Measurements from ENCODE around the gene MROH9.

The MROH9 gene

DNA sequence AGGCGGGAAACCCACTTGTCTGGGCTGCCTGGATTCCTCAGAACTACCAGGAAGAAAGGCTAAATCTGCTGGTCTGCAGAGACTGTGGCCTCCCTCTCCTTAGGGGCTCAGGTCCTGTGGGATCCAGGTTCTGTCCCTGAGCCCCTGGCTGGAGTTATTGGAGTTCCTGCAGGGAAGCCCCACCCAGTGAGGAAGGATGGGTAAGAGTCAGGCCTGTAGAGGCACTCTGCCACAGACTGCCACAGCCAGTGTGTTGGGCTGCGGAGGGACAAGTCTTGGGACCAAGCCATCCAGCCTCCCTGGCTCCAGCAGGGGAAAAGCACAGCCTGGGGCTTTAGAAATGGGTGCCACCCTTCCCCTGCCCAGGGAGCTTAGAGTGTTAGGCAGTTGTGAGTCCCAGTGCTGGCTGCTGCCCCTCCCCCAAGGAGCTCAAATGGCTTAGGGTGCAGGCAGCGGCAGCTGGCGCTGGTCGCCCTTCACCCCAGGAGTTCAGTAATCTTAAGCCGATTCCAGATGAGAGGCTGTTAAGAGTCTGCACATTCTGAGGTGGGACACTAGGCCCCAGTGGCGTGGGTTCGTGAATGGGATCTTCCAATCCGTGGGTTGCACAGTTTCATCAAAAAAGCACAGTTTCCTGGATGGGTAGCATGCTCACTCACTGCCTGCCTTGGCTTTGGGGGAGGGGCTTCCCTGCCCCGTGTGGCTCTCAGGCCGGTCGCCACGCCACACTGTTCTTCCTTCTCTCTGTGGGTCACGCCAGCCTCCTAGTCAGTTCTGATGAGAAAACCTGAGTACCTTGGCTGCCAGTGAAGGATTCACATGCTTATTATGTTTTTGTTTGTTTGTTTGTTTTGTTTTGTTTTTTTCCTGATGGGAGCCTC lies 97.7 kb downstream of the MROH9 start:
- H3K27ac ChIP-seq (ENCODE audit: low read depth, low read length, severe bottlenecking), result no peak overlapping the region
- no peak overlapping the region for H3K4me3 ChIP-seq (ENCODE audit: extremely low read depth, insufficient read depth, low read length, poor library complexity, severe bottlenecking)
- no peaks in the 10 kb centered on the region for H3K9me3 ChIP-seq (ENCODE audit: control insufficient read depth, low read length)
- no peaks in the 10 kb centered on the region for H3K4me1 ChIP-seq (ENCODE audit: control insufficient read depth, insufficient read depth, low read length, poor library complexity, severe bottlenecking)
- no peaks in the 10 kb centered on the region for H3K36me3 ChIP-seq (ENCODE audit: control insufficient read depth, insufficient read depth, low read length)
- WGBS, 2 experiments (ENCODE audit: insufficient coverage in 2 of 2), result 83 to 86% methylated on average over 9 to 13 of the region's 14 CpGs

DNA sequence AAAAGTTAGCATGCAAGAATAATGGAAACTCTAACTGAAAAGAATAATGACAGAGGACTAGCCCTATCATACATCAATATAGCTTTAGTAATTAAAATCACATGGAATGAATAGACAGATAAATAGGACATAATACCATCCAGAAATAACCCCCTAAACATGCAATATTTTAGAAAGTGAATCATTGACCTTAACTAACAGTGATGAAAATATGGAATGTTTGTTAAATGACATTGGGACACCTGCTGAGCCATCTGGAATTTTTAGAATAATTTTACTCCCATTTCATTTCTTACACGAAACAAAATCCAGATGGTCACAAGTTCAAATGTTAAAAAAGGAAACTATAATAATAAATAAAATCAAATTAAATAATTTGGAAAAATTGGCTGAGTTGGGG lies 102.3 kb downstream of the MROH9 start:
- WGBS, 2 experiments (ENCODE audit: insufficient coverage in 2 of 2), result no CpG with 5 or more reads among the region's 1 CpG

DNA sequence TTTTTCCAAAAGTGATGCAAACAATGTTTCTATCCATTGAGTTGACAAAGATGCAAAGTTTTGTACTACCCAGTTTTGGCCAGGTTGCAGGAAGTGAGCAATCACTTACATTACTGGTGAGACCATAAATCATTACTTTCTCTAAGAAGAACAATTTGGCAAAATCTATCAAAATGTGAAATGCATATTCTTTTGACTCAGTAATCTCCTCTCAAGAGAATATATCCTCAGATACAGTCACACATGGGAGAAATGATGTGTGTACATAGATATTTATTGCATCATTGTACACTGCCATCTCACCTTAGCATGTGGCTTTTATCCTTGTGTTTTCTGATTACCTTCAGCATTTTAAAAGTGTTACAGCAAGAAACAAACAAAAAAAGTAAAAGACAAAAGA lies 103.0 kb downstream of the MROH9 start:
- Histone ChIP-seq H3K4me1 (ENCODE audit: control insufficient read depth, insufficient read depth, low read length, poor library complexity, severe bottlenecking) (no peaks in the 10 kb centered on the region), H3K27ac (ENCODE audit: low read depth, low read length, severe bottlenecking) (no peak overlapping the region), H3K36me3 (ENCODE audit: control insufficient read depth, insufficient read depth, low read length) (no peaks in the 10 kb centered on the region), H3K4me3 (ENCODE audit: extremely low read depth, insufficient read depth, low read length, poor library complexity, severe bottlenecking) (no peak overlapping the region), H3K9me3 (ENCODE audit: control insufficient read depth, low read length) (no peaks in the 10 kb centered on the region)

More for the DNA sequence above, 102.3 kb downstream of the MROH9 start:
- Histone ChIP-seq H3K27ac (ENCODE audit: low read depth, low read length, severe bottlenecking) (no peak overlapping the region), H3K4me1 (ENCODE audit: control insufficient read depth, insufficient read depth, low read length, poor library complexity, severe bottlenecking) (no peaks in the 10 kb centered on the region), H3K9me3 (ENCODE audit: control insufficient read depth, low read length) (no peaks in the 10 kb centered on the region), H3K36me3 (ENCODE audit: control insufficient read depth, insufficient read depth, low read length) (no peaks in the 10 kb centered on the region), H3K4me3 (ENCODE audit: extremely low read depth, insufficient read depth, low read length, poor library complexity, severe bottlenecking) (no peak overlapping the region)

DNA sequence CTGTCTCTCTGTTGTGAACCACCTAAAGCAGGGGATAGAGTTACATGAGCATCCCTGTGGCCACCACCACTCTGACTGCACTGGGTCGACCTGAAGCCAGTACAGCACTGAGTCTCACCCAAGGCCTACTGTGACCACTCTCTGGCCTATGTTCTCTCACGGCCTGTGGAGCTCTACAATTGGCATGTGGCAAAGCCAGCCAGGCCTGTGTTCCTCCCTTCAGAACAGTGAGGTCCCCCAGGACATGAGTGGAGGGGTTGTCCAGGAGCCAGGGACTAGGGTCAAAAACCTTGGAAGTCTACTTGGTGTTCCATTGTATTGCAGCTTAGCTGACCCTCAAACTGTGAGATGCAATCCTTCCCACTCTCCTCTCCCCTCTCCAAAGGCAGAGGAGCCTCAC lies 112.7 kb downstream of the MROH9 start:
- H3K4me1 ChIP-seq (ENCODE audit: control insufficient read depth, insufficient read depth, low read length, poor library complexity, severe bottlenecking), result no peaks in the 10 kb centered on the region
- no peaks in the 10 kb centered on the region for H3K36me3 ChIP-seq (ENCODE audit: control insufficient read depth, insufficient read depth, low read length)
- no peaks in the 10 kb centered on the region for H3K9me3 ChIP-seq (ENCODE audit: control insufficient read depth, low read length)
- H3K27ac ChIP-seq (ENCODE audit: low read depth, low read length, severe bottlenecking), result no peak overlapping the region
- 83 to 86% methylated on average over 1 of the region's 2 CpGs for WGBS, 2 experiments (ENCODE audit: insufficient coverage in 2 of 2)
- H3K4me3 ChIP-seq (ENCODE audit: extremely low read depth, insufficient read depth, low read length, poor library complexity, severe bottlenecking), result no peak overlapping the region

DNA sequence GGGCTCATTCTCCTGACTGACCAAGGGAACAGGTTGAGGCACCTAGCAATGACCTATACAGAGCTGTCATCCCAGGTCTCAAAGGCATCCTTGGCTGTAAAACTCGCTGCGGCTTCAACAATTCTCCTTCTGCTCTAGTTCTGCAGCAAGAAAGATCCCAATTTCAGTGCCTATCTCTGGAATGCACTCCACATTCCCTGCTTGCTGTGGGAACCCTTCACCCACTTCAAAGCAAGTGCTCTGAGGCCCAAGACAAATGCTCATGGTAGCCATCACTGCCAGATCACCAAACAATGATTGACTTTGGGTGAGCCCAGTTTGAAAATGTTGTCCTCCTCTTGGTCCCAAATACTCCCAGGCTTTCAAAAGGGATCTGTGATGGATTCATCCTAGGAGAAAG lies 117.6 kb downstream of the MROH9 start:
- Histone ChIP-seq H3K4me1 (ENCODE audit: control insufficient read depth, insufficient read depth, low read length, poor library complexity, severe bottlenecking) (no peaks in the 10 kb centered on the region), H3K9me3 (ENCODE audit: control insufficient read depth, low read length) (no peaks in the 10 kb centered on the region), H3K36me3 (ENCODE audit: control insufficient read depth, insufficient read depth, low read length) (no peaks in the 10 kb centered on the region), H3K4me3 (ENCODE audit: extremely low read depth, insufficient read depth, low read length, poor library complexity, severe bottlenecking) (no peak overlapping the region), H3K27ac (ENCODE audit: low read depth, low read length, severe bottlenecking) (no peak overlapping the region)
- WGBS, 2 experiments (ENCODE audit: insufficient coverage in 2 of 2), result 78 to 96% methylated on average over 2 of the region's 2 CpGs

DNA sequence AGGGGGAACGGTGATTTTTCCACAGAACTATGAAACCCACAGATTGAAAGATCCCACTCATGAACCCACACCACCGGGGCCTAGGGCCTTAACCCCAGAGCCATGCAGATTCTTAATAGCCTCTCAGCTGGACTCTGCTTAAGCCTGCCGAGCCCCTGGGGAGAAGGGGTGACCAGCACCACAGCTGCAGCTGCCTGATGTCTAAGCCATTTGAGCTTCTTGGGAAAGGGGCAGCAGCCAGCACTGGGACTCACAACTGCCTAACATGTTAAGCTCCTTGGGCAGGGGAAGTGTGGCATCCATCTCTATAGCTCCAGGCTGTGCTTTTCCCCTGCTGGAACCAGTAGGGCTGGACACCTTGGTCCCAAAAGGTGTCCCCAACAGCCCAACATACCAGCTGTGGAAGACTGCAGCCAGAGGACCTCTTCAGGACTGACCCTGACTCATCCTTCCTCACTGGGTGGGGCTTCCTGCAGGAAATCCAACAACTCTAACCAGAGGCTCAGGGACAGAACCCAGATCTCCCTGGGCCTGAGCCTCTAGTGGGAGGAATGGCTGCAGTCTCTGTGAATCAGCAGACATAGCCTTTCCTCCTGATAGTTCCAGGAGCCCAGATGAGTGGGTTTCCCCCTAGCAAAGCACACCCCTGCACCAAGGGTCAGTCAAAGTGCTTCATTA lies 120.8 kb downstream of the MROH9 start:
- no peaks in the 10 kb centered on the region for H3K4me1 ChIP-seq (ENCODE audit: control insufficient read depth, insufficient read depth, low read length, poor library complexity, severe bottlenecking)
- 100% methylated on average over 1 to 2 of the region's 3 CpGs for WGBS, 2 experiments (ENCODE audit: insufficient coverage in 2 of 2)
- no peaks in the 10 kb centered on the region for H3K36me3 ChIP-seq (ENCODE audit: control insufficient read depth, insufficient read depth, low read length)

DNA sequence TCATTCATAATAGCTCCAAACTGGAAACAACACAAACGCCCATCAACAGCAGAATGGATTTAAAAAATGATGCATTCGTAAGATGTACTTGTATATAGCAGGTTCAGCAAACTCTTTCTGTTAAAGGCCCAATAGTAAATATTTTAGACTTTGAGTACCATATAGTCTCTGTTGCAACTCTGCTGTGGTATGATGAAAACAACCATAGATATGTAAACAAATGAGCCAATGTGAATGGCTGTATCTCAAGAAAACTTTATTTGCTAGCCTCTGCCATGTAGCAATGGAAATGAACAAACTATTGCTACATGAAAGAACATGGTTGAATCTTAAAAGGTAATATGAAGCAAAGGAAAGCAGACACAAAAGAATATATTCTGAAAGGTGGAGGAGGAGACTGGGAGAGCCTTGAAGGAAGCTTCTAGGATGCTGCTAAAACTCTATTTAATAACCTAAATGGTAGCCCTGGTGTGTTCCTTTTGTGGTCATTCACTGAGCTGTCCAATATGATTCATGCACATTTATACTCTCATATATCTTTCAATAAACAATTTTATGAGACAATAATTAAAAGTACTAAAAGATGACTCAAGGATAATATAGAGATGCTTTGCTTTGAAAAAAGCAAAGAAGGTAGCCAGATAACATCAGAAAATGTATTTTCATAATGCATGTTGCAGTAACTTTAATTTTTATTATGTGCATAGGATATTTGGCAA lies 126.2 kb downstream of the MROH9 start:
- no CpG with 5 or more reads among the region's 2 CpGs for whole genome bisulfite sequencing, 2 experiments (ENCODE audit: insufficient coverage in 2 of 2)

More for the DNA sequence above, 120.8 kb downstream of the MROH9 start:
- H3K4me3 ChIP-seq (ENCODE audit: extremely low read depth, insufficient read depth, low read length, poor library complexity, severe bottlenecking), result no peak overlapping the region
- no peaks in the 10 kb centered on the region for H3K9me3 ChIP-seq (ENCODE audit: control insufficient read depth, low read length)
- no peak overlapping the region for H3K27ac ChIP-seq (ENCODE audit: low read depth, low read length, severe bottlenecking)

DNA sequence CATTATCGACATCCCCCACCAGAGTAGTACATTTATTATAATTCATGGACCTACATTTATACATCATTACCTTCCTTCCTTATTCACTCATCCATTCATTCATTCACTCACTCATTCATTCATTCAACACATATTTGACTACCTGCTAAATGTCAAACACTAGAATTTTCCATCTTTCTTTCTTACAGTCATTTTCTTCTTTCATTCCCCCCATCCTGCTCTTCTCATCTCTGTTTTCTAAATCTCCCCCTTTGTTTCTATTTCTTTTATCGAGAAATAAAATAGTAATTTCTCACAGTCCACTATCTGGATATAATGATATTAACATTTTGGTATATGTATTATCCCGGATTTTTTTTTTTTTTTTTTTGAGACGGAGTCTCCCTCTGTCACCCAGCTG lies 127.6 kb downstream of the MROH9 start:
- WGBS, 2 experiments (ENCODE audit: insufficient coverage in 2 of 2), result 89% methylated on average over 1 of the region's 4 CpGs
- no peak overlapping the region for H3K4me3 ChIP-seq (ENCODE audit: extremely low read depth, insufficient read depth, low read length, poor library complexity, severe bottlenecking)

More for the DNA sequence above, 126.2 kb downstream of the MROH9 start:
- H3K36me3 ChIP-seq (ENCODE audit: control insufficient read depth, insufficient read depth, low read length), result no peaks in the 10 kb centered on the region
- no peaks in the 10 kb centered on the region for H3K9me3 ChIP-seq (ENCODE audit: control insufficient read depth, low read length)
- H3K4me1 ChIP-seq (ENCODE audit: control insufficient read depth, insufficient read depth, low read length, poor library complexity, severe bottlenecking), result no peaks in the 10 kb centered on the region
- no peak overlapping the region for H3K4me3 ChIP-seq (ENCODE audit: extremely low read depth, insufficient read depth, low read length, poor library complexity, severe bottlenecking)
- no peak overlapping the region for H3K27ac ChIP-seq (ENCODE audit: low read depth, low read length, severe bottlenecking)

DNA sequence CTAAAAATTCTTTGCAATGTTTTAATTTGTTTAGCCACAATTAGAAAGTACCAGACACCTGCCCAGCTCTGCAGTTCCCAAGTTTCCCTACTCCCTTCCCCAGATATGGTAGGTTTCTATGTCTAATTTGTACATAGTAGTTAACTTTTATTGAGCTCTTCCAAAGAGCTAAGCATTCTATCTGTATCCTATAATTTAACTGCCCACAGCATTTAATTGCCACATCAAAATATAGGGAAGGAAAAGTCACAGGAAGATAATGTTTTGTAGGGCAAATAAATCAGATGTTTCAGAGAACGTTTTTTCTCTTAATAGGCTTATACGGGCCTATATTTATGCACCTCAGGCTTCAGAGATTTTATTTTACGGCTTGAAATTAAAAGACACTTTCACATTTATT lies 139.7 kb downstream of the MROH9 start:
- no peaks in the 10 kb centered on the region for H3K36me3 ChIP-seq (ENCODE audit: control insufficient read depth, insufficient read depth, low read length)
- WGBS, 2 experiments (ENCODE audit: insufficient coverage in 2 of 2), result no CpG with 5 or more reads among the region's 3 CpGs
- H3K4me1 ChIP-seq (ENCODE audit: control insufficient read depth, insufficient read depth, low read length, poor library complexity, severe bottlenecking), result no peaks in the 10 kb centered on the region
- no peak overlapping the region for H3K27ac ChIP-seq (ENCODE audit: low read depth, low read length, severe bottlenecking)
- H3K4me3 ChIP-seq (ENCODE audit: extremely low read depth, insufficient read depth, low read length, poor library complexity, severe bottlenecking), result no peak overlapping the region
- no peaks in the 10 kb centered on the region for H3K9me3 ChIP-seq (ENCODE audit: control insufficient read depth, low read length)

More for the DNA sequence above, 127.6 kb downstream of the MROH9 start:
- no peak overlapping the region for H3K27ac ChIP-seq (ENCODE audit: low read depth, low read length, severe bottlenecking)
- H3K4me1 ChIP-seq (ENCODE audit: control insufficient read depth, insufficient read depth, low read length, poor library complexity, severe bottlenecking), result no peaks in the 10 kb centered on the region
- H3K36me3 ChIP-seq (ENCODE audit: control insufficient read depth, insufficient read depth, low read length), result no peaks in the 10 kb centered on the region
- H3K9me3 ChIP-seq (ENCODE audit: control insufficient read depth, low read length), result no peaks in the 10 kb centered on the region

DNA sequence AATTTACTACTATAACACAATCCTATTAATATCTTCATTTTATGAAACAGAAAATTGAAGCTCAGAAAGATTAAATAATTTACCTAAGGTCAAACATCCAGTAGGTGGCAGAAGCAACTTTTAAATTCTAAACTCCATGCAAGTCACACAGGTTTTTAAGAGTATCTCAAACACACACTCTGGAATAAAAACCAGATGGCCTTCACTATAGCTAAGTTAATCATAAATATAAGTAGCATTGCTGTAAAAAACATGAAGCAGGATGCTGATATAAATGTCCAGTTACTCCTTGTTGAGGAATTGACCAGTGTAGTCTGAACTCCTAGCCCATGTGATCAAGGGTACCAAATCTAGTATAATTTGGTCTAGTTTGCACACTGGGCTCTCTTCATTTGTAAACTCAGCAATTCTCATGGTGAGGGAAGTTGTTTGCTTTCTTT lies 146.0 kb downstream of the MROH9 start:
- Histone ChIP-seq H3K27ac (ENCODE audit: low read depth, low read length, severe bottlenecking) (no peak overlapping the region), H3K4me1 (ENCODE audit: control insufficient read depth, insufficient read depth, low read length, poor library complexity, severe bottlenecking) (no peaks in the 10 kb centered on the region), H3K9me3 (ENCODE audit: control insufficient read depth, low read length) (no peaks in the 10 kb centered on the region), H3K4me3 (ENCODE audit: extremely low read depth, insufficient read depth, low read length, poor library complexity, severe bottlenecking) (no peak overlapping the region), H3K36me3 (ENCODE audit: control insufficient read depth, insufficient read depth, low read length) (no peaks in the 10 kb centered on the region)

All from mesodermal cell (in vitro differentiated cells).